Measurements from ENCODE around the gene CFAP206.
A peak's percentile ranks its signal among the peaks of the same experiment; 100 is the strongest.
"Not testable (repeated sequence)": the region's sequence is repeated elsewhere in the genome, so short reads cannot be mapped to it uniquely, and the experiment has no call there.

The CFAP206 gene

GRCh38 chr6:87421576-87421975 is 13.8 kb downstream of the CFAP206 start:
- DNase-seq (ENCODE audit: low spot score): no peak

- DNase-seq (ENCODE audit: low spot score): no peak
These were observed 19.0 kb downstream of the CFAP206 start for GRCh38 chr6:87426789-87427188.

DNA sequence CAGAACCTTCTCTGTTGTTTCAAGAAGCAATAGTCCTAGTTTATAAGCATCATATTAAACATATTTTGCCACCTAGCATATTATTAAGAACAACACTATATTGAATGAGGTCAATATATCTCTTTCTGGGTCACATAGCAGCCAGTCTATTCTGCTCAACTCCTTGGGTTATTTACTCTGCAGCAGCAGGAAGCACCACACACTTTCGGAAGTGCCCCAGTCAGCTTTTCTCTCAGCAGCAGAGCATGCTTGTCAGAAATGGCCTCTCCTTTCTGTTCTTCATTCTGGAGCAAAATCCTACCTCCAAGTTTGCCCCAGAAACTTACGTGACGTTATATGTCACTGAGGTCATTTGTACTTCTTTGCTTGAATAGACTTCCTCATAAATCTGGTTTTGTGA is 22.7 kb downstream of the CFAP206 start:
- no peak for DNase-seq (ENCODE audit: low spot score)

GRCh38 chr6:87431263-87431662 is 23.5 kb downstream of the CFAP206 start:
- DNase-seq (ENCODE audit: low spot score): no peak

GRCh38 chr6:87436435-87436834 is 28.7 kb downstream of the CFAP206 start:
- DNase-seq (ENCODE audit: low spot score): peak; percentile 14

DNA sequence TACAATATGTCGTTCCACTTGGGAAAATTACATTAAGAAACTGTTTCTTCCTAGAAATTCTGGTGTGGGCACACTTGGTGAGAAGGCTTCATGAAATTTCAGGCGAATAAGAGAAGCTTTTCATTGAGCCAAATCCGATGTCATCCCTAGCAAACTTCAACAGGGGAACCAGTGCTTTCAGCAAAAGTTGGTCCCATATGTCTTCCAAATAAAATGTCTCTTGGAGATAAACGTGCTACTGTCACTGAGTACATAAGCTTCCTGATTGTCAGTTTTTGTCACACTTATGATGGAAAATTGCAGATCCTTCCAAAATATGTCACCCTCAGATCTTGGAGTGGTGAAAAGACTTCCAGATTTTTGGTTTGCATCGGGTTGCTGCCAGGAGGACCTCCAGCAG is 33.9 kb downstream of the CFAP206 start:
- no peak for DNase-seq (ENCODE audit: low spot score)

DNA sequence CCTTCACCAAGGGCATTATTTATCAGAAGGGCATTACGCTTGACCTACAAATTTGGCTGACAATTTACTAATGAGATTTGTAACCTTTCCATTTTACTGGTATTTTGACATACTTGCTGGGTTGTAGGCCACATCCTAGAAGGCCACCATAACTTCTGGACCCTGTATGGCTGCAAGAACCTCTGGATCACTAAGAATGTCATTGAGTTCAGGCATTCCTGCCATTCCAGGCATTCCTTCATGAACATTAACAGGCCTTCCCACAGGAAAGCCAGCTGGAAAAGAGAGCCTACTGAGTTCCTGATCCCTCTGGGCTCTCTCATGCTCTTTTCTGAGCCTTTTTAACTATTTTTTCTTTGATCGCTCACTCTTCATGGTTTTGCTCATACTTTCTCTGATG is 36.6 kb downstream of the CFAP206 start:
- no peak for DNase-seq (ENCODE audit: low spot score)

DNA sequence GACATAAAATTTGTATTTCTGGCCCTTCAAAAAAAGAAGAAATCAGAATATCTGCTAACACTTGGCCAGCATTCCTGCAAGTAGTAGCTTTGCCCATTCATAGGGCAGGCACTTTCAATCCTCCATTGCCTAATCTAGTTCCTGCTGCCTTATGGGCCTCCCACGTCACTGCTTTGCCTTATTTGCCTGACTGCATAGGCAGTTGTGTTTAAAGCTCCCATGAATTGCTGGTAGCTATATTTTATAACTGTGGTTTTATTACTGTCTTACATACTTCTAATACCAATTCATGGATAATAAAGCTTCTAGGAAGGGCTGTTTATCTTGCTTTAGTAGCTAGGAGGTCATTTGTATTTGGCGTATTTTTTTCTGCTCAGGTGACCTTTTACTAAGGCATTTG is 57.3 kb downstream of the CFAP206 start:
- no peak for DNase-seq (ENCODE audit: low spot score)

DNA sequence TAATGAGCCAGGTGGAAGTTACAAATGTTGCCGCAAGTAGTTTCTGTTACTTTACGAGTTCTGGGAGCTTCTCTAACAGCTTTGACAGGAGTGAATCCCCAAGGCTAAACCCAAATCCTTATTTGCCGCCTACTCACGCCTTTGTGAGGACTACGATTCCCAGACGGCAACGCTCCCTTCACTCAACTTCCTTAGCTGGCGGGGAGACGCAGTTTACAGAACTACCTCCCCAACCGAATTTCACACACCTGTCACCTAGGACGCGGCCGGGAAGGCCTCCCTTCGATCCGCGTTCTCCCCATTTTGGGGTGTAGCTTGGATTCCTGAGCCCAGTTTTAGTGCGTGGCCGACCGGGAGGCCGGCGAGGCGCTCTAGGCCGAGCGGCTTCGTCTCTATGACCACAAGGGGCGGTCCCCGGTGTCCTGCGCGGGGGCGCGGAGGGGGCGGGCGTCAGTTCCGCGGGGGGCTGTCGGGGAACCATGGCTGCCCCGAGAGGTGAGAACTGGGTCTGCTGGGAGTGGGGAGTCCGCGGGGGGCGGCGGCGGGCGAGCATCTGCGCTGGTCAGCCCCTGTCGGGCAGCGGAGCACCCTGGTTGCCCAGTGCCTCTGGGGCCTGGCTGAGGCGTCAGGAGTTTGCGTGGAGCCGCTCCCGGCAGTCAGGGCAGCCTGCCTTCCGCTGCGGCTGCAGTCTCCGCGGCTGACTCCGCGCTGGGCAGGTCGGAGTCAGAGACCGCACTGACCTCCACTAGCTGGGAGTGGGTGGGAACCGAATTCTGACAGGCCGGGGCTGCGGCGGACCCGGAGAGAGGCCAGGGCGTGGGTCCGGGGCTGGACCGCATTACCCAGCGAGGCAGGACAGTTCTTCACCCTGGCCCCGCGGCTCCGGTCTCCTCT is 65.0 kb downstream of the CFAP206 start, which contains the start of gene SLC35A1:
TSS of gene SLC35A1 (plus strand) at position 450 of the 894 bp plus-strand sequence. CDS start at position 480, 30 bp downstream.
- peak; percentile 83 for DNase-seq (ENCODE audit: low spot score)

DNA sequence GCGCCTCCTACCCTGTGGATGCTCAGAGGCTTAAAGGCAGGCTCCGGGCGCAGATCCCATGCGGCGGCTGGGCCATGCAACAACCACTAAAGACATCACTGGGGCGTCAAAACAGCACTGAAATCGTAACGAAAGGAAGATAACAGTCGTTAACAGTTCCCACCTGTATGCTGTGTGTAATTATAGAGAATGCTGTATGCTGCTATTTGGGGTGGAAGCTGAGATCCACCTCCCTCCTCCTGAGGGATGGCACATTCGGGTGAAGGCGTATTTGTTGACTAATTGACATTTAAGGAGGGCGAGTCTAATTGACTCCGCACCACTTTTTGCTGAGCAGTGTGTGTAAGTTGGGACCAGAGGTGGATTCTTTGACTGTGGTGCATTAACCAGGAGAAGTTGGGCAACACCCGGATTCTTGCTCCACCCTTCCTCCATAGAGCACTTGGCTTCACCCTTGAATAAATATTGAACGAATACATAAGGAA is 65.7 kb downstream of the CFAP206 start:
- DNase-seq (ENCODE audit: low spot score): peak; percentile 48

DNA sequence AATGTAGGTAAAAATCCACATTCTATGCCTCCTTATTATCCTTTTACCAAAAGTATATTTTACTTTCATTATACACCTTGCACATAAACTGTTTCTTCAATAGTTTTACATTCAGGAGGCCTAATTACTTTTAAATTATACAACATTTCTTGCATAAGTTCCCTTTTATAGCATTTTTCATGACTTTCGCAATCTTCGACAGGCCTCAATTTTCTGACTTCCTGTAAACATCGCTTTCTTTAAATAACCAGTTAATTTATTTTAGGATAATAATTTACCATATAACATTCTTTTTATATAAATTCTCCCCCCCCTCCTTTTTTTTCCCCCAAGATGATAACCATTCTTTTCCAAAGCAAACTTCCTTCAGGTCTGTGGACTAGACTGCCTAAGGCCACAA is 74.2 kb downstream of the CFAP206 start:
- DNase-seq (ENCODE audit: low spot score): no peak

DNA sequence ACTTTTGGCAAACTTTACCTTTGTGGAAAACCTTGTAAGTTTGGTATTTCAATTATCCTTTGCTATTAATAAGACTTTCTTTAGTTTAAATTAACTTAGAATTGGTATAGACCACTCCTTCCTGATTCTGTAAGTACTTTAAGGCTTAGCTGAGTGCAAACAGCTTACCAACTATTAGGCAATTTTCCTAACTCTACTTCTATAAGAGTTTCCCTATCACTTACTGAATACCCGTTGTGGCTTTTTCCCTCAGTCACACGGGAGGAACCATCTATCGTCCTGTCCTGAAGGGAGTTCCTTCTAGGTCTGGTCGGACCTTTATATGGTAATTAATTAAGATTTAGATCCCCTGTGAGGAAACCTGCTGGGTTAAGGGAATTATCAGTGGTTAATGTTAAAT is 74.6 kb downstream of the CFAP206 start:
- DNase-seq (ENCODE audit: low spot score): no peak

DNA sequence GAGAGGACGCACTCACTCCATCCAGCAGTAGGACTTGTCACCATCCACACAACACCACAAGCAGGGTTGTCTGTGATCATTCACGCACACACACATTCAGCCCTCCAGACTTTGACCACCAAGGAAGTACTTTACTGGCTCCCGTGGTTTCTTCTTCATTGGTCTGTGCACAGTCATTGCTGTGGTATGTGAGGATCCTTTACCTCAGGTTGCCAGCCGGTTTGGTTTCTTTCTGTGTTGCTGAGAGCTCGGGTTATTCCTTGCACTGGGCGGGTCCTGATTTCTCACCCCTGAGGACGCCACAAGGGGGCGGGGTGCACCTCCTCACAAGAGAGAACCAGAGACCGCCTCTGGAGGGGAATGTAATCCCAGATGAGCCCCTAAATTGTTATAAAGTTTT is 76.2 kb downstream of the CFAP206 start:
- no peak for DNase-seq (ENCODE audit: low spot score)

DNA sequence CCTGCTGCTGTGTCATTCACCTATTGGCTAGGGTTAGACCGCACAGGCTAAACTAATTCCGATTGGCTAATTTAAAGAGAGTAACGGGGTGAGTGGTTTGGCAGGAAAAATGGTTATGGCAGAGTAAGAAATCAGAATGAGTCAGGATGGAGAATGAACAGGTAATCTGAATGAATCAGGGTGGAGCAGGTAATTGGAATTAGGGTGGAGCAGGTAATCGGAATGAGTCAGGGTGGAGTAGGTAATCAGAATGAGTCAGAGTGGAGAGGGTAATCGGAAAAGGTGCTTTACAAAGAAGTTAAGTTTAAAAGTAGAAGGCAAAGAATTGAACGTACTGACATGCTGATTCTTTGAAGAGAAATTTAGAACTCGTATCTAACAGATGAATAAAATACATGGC is 76.7 kb downstream of the CFAP206 start:
- no peak for DNase-seq (ENCODE audit: low spot score)

- no peak for DNase-seq (ENCODE audit: low spot score)
These were observed 79.8 kb downstream of the CFAP206 start for GRCh38 chr6:87487555-87487954.

GRCh38 chr6:87489326-87489725 is 81.6 kb downstream of the CFAP206 start:
- DNase-seq (ENCODE audit: low spot score): not testable (repeated sequence)

GRCh38 chr6:87494761-87495422 is 87.1 kb downstream of the CFAP206 start:
- DNase-seq (ENCODE audit: low spot score): no peak

DNA sequence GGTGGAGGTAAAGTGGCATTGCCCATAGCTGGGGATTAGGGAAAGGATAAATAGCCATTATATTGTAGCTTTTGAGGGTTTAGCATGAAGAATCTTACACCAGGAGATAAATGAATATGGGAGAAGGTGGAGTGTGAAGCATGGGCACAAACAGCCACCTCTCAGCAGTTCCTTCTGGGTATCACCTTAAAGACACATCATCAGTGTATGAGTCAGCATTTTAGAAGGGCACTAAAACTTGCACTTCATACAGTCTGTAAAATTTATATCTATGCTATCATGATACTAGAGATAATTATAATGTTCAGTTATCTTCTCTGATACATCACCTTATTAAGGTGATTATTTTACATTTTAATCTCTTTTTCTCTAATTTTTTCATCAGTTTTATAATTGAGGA is 90.3 kb downstream of the CFAP206 start:
- DNase-seq (ENCODE audit: low spot score): no peak

- DNase-seq (ENCODE audit: low spot score): no peak
These were observed 94.2 kb downstream of the CFAP206 start for GRCh38 chr6:87501809-87502572.

DNA sequence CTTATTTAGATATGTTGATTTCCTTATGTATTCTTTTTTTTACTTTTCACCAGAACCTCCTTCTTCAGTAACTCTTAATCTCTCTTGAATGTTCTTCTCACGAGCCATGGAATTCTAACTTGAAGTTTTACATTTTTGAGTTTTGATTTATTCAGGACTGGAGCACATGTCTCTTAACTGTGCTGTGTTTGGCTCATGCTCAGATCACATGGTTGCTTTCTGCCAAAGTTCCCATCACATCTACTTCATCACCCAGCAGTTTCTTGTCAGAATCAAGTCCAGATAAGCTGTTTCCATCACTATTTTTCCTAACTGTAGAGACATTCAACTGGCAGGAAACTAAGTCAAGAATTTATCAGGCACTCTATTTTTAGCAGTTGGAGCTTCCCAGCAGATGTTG is 96.7 kb downstream of the CFAP206 start:
- no peak for DNase-seq (ENCODE audit: low spot score)
